SK-N-MC (cell line): ENCODE results near the gene PFN2.

Experiments used
- DNase-seq: peaks from one replicate; pipeline ENCODE4 v3.0.0-alpha.2; 2011; ENCODE audit warnings: low read depth, low spot score
- H3K27ac ChIP-seq: fragments of 200-600 bp; sonication (generic); 2 replicates; pipeline ENCODE4 v1.5.1; 2016; ENCODE audit warnings: mixed run types
- H3K36me3 ChIP-seq: fragments of 200-600 bp; sonication (generic); 2 replicates; pipeline ENCODE4 v1.6.1; 2017; ENCODE audit warnings: antibody characterized with exemption, low read length, mixed read lengths; ENCODE audit not compliant: insufficient read depth
- H3K4me3 ChIP-seq: fragments of 200-600 bp; sonication (generic); 2 replicates; pipeline ENCODE4 v1.5.1; 2016
- H3K9ac ChIP-seq: fragments of 200-600 bp; sonication (generic); 2 replicates; pipeline ENCODE4 v1.8.0; 2017; ENCODE audit warnings: mixed run types, mixed read lengths; ENCODE audit not compliant: insufficient read length
- H3K9me3 ChIP-seq: fragments of 200-600 bp; sonication (generic); 2 replicates; pipeline ENCODE4 v1.6.1; 2017; ENCODE audit warnings: low read depth, mild to moderate bottlenecking, antibody characterized with exemption, low read length, moderate library complexity, mixed read lengths
- EZH2 ChIP-seq: fragments of 200-600 bp; sonication (generic); IDR thresholded peaks from one replicate; pipeline ENCODE4 v1.6.1; 2017; ENCODE audit warnings: antibody characterized with exemption
- FOXP2 ChIP-seq: optimal IDR thresholded peaks from 2 replicates; pipeline ENCODE3; 2011; ENCODE audit warnings: mild to moderate bottlenecking, moderate library complexity; ENCODE audit not compliant: insufficient read depth; ENCODE audit errors: extremely low read length, control extremely low read depth
- POLR2AphosphoS5 ChIP-seq: IDR thresholded peaks from 2 replicates; pipeline ENCODE4 v1.6.1; 2012; ENCODE audit warnings: mild to moderate bottlenecking, low read depth, low read length, borderline replicate concordance

The PFN2 gene, protein sequence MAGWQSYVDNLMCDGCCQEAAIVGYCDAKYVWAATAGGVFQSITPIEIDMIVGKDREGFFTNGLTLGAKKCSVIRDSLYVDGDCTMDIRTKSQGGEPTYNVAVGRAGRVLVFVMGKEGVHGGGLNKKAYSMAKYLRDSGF

GRCh38 chr3:149970716-149971402 lies at the start of gene PFN2:
Gene PFN2, minus strand, starts transcription at chr3:149970895. Its CDS starts 39 bp downstream, at chr3:149970856.
- peak within 1 kb of the TSS; percentile 97 for H3K27ac ChIP-seq
- H3K9me3 ChIP-seq: no peaks in the 10 kb centered on the region

GRCh38 chr3:150015901-150016300 lies 45.2 kb upstream of the PFN2 start:
- Histone ChIP-seq H3K9ac (no peak overlapping the region), H3K27ac (no peak overlapping the region), H3K36me3 (no peaks in the 10 kb centered on the region), H3K4me3 (no peak overlapping the region), H3K9me3 (no peaks in the 10 kb centered on the region)
- DNase-seq: no peak
- TF ChIP-seq FOXP2 (no peak), POLR2AphosphoS5 (no peak), EZH2 (no peak)

More at GRCh38 chr3:149970716-149971402, at the start of gene PFN2:
- H3K4me3 ChIP-seq: peak within 1 kb of the TSS; percentile 92
- H3K36me3 ChIP-seq: peaks cover 28% of the 10 kb centered on the region
- peak within 1 kb of the TSS; percentile 96 for H3K9ac ChIP-seq
- peak; percentile 80 for TF ChIP-seq POLR2AphosphoS5
- no peak for TF ChIP-seq EZH2
- DNase-seq: no peak

DNA sequence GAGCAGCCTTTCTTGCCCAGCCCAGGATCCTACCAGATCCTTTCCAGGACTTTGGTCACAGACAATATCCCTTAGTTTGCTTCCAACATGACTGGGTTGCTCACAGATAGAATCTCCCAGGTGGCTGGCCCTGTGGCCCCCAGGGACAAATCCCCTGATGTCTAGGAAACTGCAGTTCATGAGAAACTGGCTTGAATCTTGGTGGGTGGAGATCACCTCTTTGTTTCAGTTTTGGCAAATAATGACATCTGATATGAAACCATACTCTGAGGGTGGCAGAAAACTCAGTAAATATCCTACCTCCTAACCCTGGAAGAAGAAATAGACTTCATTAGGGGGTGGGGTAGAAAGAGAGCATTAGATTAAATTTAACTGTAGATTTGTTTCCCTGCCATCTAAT lies 44.1 kb upstream of the PFN2 start:
- Histone ChIP-seq H3K27ac (no peak overlapping the region), H3K4me3 (no peak overlapping the region), H3K9ac (no peak overlapping the region), H3K36me3 (no peaks in the 10 kb centered on the region), H3K9me3 (no peaks in the 10 kb centered on the region)
- no peak for DNase-seq
- no peak for TF ChIP-seq FOXP2
- TF ChIP-seq POLR2AphosphoS5: no peak
- TF ChIP-seq EZH2: no peak

DNA sequence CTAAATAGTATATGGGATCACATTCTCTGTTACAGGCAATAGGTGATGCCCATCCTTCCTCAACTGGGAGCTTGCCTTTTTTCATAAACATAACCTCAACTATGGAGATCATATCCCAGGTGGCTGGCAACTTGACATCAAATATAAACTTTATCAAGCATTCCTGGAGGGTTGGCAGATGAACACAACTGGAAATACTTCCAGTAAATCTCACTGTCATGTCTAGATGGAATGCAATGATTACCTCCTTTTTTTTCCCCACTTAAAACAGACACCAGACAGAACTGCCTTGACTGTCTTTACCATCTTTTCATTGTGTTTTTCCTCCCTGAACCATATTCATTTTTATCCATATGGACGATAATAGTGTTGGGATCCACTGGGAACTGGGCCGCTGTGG lies 43.1 kb upstream of the PFN2 start:
- Histone ChIP-seq H3K4me3 (no peak overlapping the region), H3K9ac (no peak overlapping the region), H3K36me3 (no peaks in the 10 kb centered on the region), H3K9me3 (no peaks in the 10 kb centered on the region), H3K27ac (no peak overlapping the region)
- no peak for DNase-seq
- TF ChIP-seq POLR2AphosphoS5 (no peak), EZH2 (no peak), FOXP2 (no peak)

DNA sequence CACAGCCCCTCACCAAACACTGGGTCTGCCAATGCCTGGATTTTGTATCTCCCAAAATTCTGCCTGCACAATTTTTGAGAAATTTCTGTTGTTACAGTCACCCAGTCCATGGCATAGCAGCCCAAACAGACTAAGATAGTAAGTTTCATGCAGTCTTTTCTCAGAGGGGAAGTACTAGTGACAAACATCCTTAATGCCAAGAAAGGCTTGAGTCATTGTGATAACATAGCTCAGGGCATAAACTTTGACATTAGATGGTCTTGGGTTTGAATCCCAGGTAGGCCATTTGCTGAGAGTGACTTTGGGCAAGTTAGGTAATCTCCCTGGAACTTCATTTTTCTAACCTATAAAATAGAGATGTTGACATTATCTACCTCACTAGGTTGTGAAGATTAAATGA lies 36.1 kb upstream of the PFN2 start:
- H3K27ac ChIP-seq: no peak overlapping the region
- no peaks in the 10 kb centered on the region for H3K9me3 ChIP-seq
- H3K36me3 ChIP-seq: no peaks in the 10 kb centered on the region
- DNase-seq: no peak
- H3K9ac ChIP-seq: no peak overlapping the region
- no peak overlapping the region for H3K4me3 ChIP-seq
- TF ChIP-seq FOXP2: no peak
- no peak for TF ChIP-seq POLR2AphosphoS5

DNA sequence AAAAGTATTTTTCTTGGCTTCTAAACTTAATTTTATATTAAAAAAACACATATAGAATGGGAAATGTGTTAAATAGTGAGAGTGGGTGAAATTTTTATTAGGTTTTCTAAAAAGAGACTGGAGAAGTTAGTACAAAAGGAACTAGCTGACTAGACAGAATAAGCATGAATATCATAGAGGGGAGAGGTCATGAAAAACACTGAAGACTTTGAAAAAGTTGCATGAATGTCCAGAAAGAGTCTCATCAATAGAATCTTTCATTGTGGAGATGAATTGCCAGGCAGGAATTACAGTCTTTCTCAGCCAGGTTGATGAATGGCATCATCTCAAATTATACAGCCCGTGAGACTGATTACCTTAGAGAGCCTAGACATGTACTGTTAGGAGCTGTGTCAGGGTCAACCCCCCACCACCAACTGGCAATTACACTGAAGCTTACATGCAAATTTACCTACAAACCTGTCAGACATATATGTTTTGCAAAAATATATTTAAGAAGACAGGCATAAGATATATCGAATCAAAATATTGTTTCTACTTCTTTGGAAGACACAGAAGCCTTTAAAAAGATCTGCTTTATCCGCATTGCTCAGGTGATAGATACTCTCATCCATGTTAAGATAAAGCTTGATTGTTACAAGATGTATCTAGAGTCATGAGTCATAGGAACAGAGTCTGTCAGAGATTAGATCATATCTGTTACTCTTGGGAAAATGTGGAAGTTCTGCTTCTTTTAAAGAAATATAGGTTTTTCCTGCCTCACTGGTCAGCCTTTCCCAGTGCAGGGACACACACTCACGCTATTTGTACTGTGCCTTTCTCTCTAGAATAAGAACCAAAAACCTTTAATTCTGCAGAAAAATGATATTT lies 34.8 kb upstream of the PFN2 start:
- no peak overlapping the region for H3K27ac ChIP-seq
- H3K9me3 ChIP-seq: no peaks in the 10 kb centered on the region
- no peak for DNase-seq
- no peak overlapping the region for H3K4me3 ChIP-seq
- H3K9ac ChIP-seq: no peak overlapping the region
- H3K36me3 ChIP-seq: no peaks in the 10 kb centered on the region
- TF ChIP-seq EZH2 (no peak), POLR2AphosphoS5 (no peak), FOXP2 (no peak)

DNA sequence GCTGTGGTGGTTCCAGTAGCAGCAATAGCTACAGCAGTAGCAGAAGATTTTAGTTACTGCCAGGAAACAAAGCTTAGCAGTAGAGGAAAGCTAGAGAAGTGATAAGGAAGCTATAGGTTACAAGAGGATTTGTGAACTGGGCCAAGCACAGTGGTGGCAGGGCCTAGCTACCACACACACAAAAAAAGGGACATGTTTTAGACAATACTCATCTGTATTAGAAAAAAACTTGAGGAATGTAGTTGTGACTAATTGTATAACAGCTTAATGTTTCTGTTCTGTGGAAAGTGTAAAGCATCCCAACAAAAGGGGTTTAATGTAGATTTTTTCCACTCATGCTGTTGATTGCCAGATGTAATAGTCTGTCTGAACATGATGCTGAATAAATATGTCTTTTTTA lies 29.9 kb upstream of the PFN2 start:
- H3K9ac ChIP-seq: no peak overlapping the region
- H3K9me3 ChIP-seq: no peaks in the 10 kb centered on the region
- H3K36me3 ChIP-seq: no peaks in the 10 kb centered on the region
- no peak for DNase-seq
- TF ChIP-seq EZH2 (no peak), FOXP2 (no peak), POLR2AphosphoS5 (no peak)
- no peak overlapping the region for H3K4me3 ChIP-seq
- H3K27ac ChIP-seq: no peak overlapping the region

- H3K9ac ChIP-seq: no peak overlapping the region
- no peak for DNase-seq
- no peak overlapping the region for H3K27ac ChIP-seq
- no peaks in the 10 kb centered on the region for H3K36me3 ChIP-seq
- no peak for TF ChIP-seq POLR2AphosphoS5
- TF ChIP-seq EZH2: no peak
- TF ChIP-seq FOXP2: no peak
- 0 out of 2 replicates have a peak, but pooled peaks cover 5% of the 10 kb centered on the region for H3K9me3 ChIP-seq
- no peak overlapping the region for H3K4me3 ChIP-seq
These were observed 28.7 kb upstream of the PFN2 start for GRCh38 chr3:149999421-149999820.
